ENCODE measurements around the gene KCMF1. TPM values are rescaled to one million over a fixed set of nuclear protein-coding genes. Genes with fewer than 3 reads are reported as not detected.

KCMF1 gene
- polyA plus RNA-seq (2013, experiment 1 of 2), result 41.2 TPM
- 37.1 TPM for polyA plus RNA-seq (2013, experiment 2 of 2)

DNA sequence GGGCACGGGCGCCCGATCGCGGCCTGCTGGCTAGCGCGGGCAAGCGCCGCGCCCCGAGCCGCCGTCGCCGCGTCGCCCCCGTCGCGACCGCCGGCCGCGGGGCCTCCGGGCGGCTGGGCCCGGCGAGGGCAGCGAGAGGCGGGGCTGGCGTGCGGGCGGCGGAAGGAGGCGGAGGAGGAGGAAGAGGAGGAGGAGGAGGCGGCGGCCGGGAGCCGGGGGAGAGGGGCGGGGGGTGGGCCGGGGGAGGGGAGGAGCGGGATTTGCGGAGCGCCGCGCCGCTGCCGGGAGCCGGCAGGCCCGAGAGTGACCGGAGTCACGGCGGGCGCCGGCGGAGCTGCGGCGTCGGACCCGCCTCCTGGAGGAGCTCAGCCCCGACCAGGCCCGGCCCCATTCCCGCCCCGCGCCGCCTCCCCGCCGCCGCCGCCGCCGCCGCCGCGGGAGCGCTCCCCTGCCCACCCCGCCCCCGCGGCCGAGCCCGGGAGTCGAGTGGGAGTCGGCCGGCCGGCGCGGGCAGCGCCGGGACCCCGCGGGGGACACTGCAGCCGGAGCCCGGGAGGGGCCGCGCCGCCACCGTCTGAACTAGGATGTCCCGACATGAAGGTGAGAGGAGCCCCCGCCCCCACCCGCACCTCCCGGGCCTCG is at the start of gene KCMF1:
Gene KCMF1, plus strand, starts transcription at position 294 of the 642 bp plus-strand sequence. Its CDS starts 291 bp downstream, at position 585.
- peak; percentile 65 for DNase-seq (ENCODE audit: low spot score)
- Histone ChIP-seq H3K4me2 (ENCODE audit: insufficient read depth, low read length, poor library complexity, severe bottlenecking) (peak within 1 kb of the TSS; percentile 72), H3K79me1 (ENCODE audit: low read depth, low read length) (no peaks in the 10 kb centered on the region), H3K9me3 (replicated peaks in 1 of 2; ENCODE audit: control insufficient read depth in 2 of 2, insufficient read depth in 1 of 2, low read depth in 1 of 2, low read length in 2 of 2) (no peaks in the 10 kb centered on the region), H3K4me1 (ENCODE audit: control insufficient read depth in 2 of 2, insufficient read depth in 1 of 2, low read depth in 1 of 2, low read length in 2 of 2) (peaks cover 2 to 5% of the 10 kb centered on the region in 2 donors), H4K8ac (ENCODE audit: low read depth, low read length) (no peak within 1 kb of the TSS), H2BK12ac (ENCODE audit: low read length) (no peak within 1 kb of the TSS), H3K27ac (replicated peaks; ENCODE audit: low read length) (peak within 1 kb of the TSS; percentile 95), H3K14ac (ENCODE audit: low read length) (peak within 1 kb of the TSS; percentile 91), H2BK15ac (ENCODE audit: low read length) (peak within 1 kb of the TSS; percentile 98), H2AFZ (ENCODE audit: low read length) (peak within 1 kb of the TSS; percentile 93), H2AK5ac (ENCODE audit: low read depth, low read length) (peak within 1 kb of the TSS; percentile 98), H3K18ac (ENCODE audit: low read length) (peak within 1 kb of the TSS; percentile 98), H3K27me3 (ENCODE audit: control insufficient read depth in 3 of 3, insufficient read depth in 3 of 3, low read depth in 1 of 3, low read length in 3 of 3) (no peaks in the 10 kb centered on the region), H3K4me3 (ENCODE audit: low read length in 2 of 2) (peak within 1 kb of the TSS; percentile 75 to 98), H2BK5ac (ENCODE audit: low read length) (peak within 1 kb of the TSS; percentile 98), H2BK120ac (ENCODE audit: low read depth, low read length) (peak within 1 kb of the TSS; percentile 94), H3K23ac (ENCODE audit: low read depth, low read length, poor library complexity) (peak within 1 kb of the TSS; percentile 80), H3K36me3 (replicated peaks in 1 of 2; ENCODE audit: control insufficient read depth in 2 of 2, insufficient read depth in 2 of 2, low read length in 2 of 2) (peaks cover 5 to 24% of the 10 kb centered on the region in 2 donors), H3K9ac (ENCODE audit: low read depth, low read length, poor library complexity) (peak within 1 kb of the TSS; percentile 95), H3K4ac (ENCODE audit: low read length) (peak within 1 kb of the TSS; percentile 67), H4K91ac (ENCODE audit: low read depth, low read length, poor library complexity) (peak within 1 kb of the TSS; percentile 79)
- WGBS, 2 donors (ENCODE audit: extremely low coverage in 2 of 2, insufficient read length in 2 of 2, insufficient replicate concordance in 1 of 2), result no CpG with 5 or more reads among the region's 102 CpGs

DNA sequence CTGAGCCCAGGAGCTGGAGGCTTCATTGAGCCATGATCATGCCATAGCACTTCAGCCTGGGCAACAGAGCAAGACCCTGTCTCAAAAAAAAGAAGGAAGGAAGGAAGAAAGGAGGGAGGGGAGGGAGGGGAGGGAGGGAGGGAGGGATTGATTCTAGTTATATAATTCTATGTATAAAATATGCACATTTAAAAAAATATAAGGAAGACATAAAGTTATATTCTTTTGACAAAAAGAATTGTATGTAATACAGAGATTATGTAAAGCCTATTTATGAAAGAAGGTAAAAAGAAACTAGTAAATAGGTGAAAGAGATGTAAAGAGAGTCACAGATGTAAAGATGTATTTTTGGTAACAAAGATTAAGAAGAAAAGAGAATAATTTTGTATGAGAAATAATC is 48.0 kb upstream of the KCMF1 start:
- no peak overlapping the region for H3K14ac ChIP-seq (ENCODE audit: low read length)
- H3K4me2 ChIP-seq (ENCODE audit: insufficient read depth, low read length, poor library complexity, severe bottlenecking), result no peak overlapping the region
- no peak overlapping the region for H3K4me3 ChIP-seq (ENCODE audit: low read length in 2 of 2)
- H2AK5ac ChIP-seq (ENCODE audit: low read depth, low read length), result no peak overlapping the region
- H4K91ac ChIP-seq (ENCODE audit: low read depth, low read length, poor library complexity), result no peak overlapping the region
- DNase-seq (ENCODE audit: low spot score), result no peak
- no peak overlapping the region for H2BK15ac ChIP-seq (ENCODE audit: low read length)
- no peaks in the 10 kb centered on the region for H3K9me3 ChIP-seq (replicated peaks in 1 of 2; ENCODE audit: control insufficient read depth in 2 of 2, insufficient read depth in 1 of 2, low read depth in 1 of 2, low read length in 2 of 2)
- no peak overlapping the region for H3K9ac ChIP-seq (ENCODE audit: low read depth, low read length, poor library complexity)
- H3K27me3 ChIP-seq (ENCODE audit: control insufficient read depth in 3 of 3, insufficient read depth in 3 of 3, low read depth in 1 of 3, low read length in 3 of 3), result no peaks in the 10 kb centered on the region
- H3K4ac ChIP-seq (ENCODE audit: low read length), result no peak overlapping the region
- H3K79me1 ChIP-seq (ENCODE audit: low read depth, low read length), result no peaks in the 10 kb centered on the region
- no peak overlapping the region for H3K23ac ChIP-seq (ENCODE audit: low read depth, low read length, poor library complexity)
- peaks cover 7 to 11% of the 10 kb centered on the region in 2 donors for H3K4me1 ChIP-seq (ENCODE audit: control insufficient read depth in 2 of 2, insufficient read depth in 1 of 2, low read depth in 1 of 2, low read length in 2 of 2)
- no peak overlapping the region for H2BK120ac ChIP-seq (ENCODE audit: low read depth, low read length)
- no peaks in the 10 kb centered on the region for H3K36me3 ChIP-seq (replicated peaks in 1 of 2; ENCODE audit: control insufficient read depth in 2 of 2, insufficient read depth in 2 of 2, low read length in 2 of 2)
- H3K18ac ChIP-seq (ENCODE audit: low read length), result no peak overlapping the region
- no peak overlapping the region for H3K27ac ChIP-seq (replicated peaks; ENCODE audit: low read length)
- no peak overlapping the region for H2BK5ac ChIP-seq (ENCODE audit: low read length)
- H4K8ac ChIP-seq (ENCODE audit: low read depth, low read length), result no peak overlapping the region
- H2BK12ac ChIP-seq (ENCODE audit: low read length), result no peak overlapping the region
- no peak overlapping the region for H2AFZ ChIP-seq (ENCODE audit: low read length)

DNA sequence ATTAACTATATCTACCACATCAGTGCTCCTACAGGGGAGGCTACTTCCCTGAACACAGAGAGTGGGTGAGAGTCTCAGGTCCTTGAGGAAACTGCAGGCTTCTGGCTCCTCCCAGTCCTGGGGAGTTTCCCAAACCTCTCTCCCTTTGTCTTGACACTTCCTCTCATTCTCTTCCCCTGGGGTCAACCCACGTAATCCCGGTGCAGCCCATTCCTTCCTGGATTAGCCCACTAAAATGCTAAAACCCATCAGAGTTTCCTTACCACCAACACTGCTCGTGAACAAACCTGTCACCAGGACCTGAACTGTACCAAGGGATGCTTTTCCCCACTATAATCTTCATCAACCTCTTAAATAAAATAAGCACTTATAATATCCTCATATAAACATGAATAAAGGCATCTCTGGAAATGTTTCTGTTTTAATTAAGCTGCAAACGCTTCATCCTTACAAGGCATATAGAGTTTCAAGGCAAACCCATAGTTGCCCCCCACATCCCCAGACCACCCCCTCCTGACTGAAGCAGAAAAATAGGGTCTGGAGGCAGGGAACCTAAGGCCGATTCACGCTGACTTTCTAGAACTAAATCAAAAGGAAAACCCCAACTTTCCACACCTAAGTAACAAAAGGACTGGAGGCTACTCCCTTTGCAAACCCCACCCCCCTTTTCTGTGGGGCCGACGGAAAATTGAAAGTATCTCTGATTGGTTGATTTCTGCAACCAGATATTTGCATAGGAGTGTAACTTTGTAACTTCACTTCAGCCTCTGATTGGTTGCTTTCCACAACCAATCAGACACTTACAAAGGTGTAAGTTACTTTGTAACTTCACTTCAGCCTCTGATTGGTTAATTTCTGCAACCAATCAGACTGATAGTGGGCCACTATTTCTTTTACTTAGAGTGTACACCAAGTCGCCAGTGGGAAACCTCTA is 46.5 kb upstream of the KCMF1 start:
- H3K18ac ChIP-seq (ENCODE audit: low read length), result no peak overlapping the region
- H3K23ac ChIP-seq (ENCODE audit: low read depth, low read length, poor library complexity), result no peak overlapping the region
- H3K4ac ChIP-seq (ENCODE audit: low read length), result no peak overlapping the region
- H4K91ac ChIP-seq (ENCODE audit: low read depth, low read length, poor library complexity), result no peak overlapping the region
- no peak overlapping the region for H2BK5ac ChIP-seq (ENCODE audit: low read length)
- peaks cover 7 to 10% of the 10 kb centered on the region in 2 donors for H3K4me1 ChIP-seq (ENCODE audit: control insufficient read depth in 2 of 2, insufficient read depth in 1 of 2, low read depth in 1 of 2, low read length in 2 of 2)
- H3K9me3 ChIP-seq (replicated peaks in 1 of 2; ENCODE audit: control insufficient read depth in 2 of 2, insufficient read depth in 1 of 2, low read depth in 1 of 2, low read length in 2 of 2), result no peaks in the 10 kb centered on the region
- H3K27ac ChIP-seq (replicated peaks; ENCODE audit: low read length), result no peak overlapping the region
- H2BK12ac ChIP-seq (ENCODE audit: low read length), result no peak overlapping the region
- no peak overlapping the region for H3K4me3 ChIP-seq (ENCODE audit: low read length in 2 of 2)
- H3K4me2 ChIP-seq (ENCODE audit: insufficient read depth, low read length, poor library complexity, severe bottlenecking), result no peak overlapping the region
- no peak overlapping the region for H2AK5ac ChIP-seq (ENCODE audit: low read depth, low read length)
- no peaks in the 10 kb centered on the region for H3K36me3 ChIP-seq (replicated peaks in 1 of 2; ENCODE audit: control insufficient read depth in 2 of 2, insufficient read depth in 2 of 2, low read length in 2 of 2)
- no peaks in the 10 kb centered on the region for H3K79me1 ChIP-seq (ENCODE audit: low read depth, low read length)
- no peaks in the 10 kb centered on the region for H3K27me3 ChIP-seq (ENCODE audit: control insufficient read depth in 3 of 3, insufficient read depth in 3 of 3, low read depth in 1 of 3, low read length in 3 of 3)
- WGBS, 2 donors (ENCODE audit: extremely low coverage in 2 of 2, insufficient read length in 2 of 2, insufficient replicate concordance in 1 of 2), result no CpG with 5 or more reads among the region's 9 CpGs
- H3K9ac ChIP-seq (ENCODE audit: low read depth, low read length, poor library complexity), result no peak overlapping the region
- no peak for DNase-seq (ENCODE audit: low spot score)
- no peak overlapping the region for H3K14ac ChIP-seq (ENCODE audit: low read length)
- H4K8ac ChIP-seq (ENCODE audit: low read depth, low read length), result no peak overlapping the region
- H2BK15ac ChIP-seq (ENCODE audit: low read length), result no peak overlapping the region
- H2BK120ac ChIP-seq (ENCODE audit: low read depth, low read length), result no peak overlapping the region
- H2AFZ ChIP-seq (ENCODE audit: low read length), result peak overlapping the region; percentile 96

DNA sequence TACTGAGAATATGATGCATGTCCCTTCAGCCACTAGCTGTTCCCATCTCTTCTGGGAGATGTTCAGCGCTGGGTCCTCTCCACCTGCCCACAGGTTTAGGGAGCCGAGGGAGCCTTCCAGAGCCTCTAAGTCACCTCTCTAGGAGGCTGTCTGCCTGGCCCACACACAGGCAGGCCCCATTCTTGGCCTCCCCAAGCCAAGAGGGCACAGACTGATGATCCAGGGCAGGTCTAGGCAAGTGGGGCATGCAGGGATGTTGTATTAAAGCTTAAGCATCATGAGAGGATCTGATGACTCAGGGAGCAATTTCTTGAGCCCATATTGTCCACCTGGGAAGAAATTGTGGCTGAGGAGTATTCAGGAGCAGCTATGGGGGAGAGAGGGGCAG is 45.6 kb upstream of the KCMF1 start:
- no peak overlapping the region for H3K27ac ChIP-seq (replicated peaks; ENCODE audit: low read length)
- H4K8ac ChIP-seq (ENCODE audit: low read depth, low read length), result no peak overlapping the region
- no peaks in the 10 kb centered on the region for H3K27me3 ChIP-seq (ENCODE audit: control insufficient read depth in 3 of 3, insufficient read depth in 3 of 3, low read depth in 1 of 3, low read length in 3 of 3)
- H3K4me1 ChIP-seq (ENCODE audit: control insufficient read depth in 2 of 2, insufficient read depth in 1 of 2, low read depth in 1 of 2, low read length in 2 of 2), result peaks cover 1 to 6% of the 10 kb centered on the region in 2 donors
- H2BK5ac ChIP-seq (ENCODE audit: low read length), result no peak overlapping the region
- no peaks in the 10 kb centered on the region for H3K36me3 ChIP-seq (replicated peaks in 1 of 2; ENCODE audit: control insufficient read depth in 2 of 2, insufficient read depth in 2 of 2, low read length in 2 of 2)
- no peak overlapping the region for H3K4me2 ChIP-seq (ENCODE audit: insufficient read depth, low read length, poor library complexity, severe bottlenecking)
- peak overlapping the region; percentile 82 for H3K18ac ChIP-seq (ENCODE audit: low read length)
- H3K23ac ChIP-seq (ENCODE audit: low read depth, low read length, poor library complexity), result no peak overlapping the region
- H3K4ac ChIP-seq (ENCODE audit: low read length), result no peak overlapping the region
- H2BK120ac ChIP-seq (ENCODE audit: low read depth, low read length), result no peak overlapping the region
- peak overlapping the region; percentile 66 for H3K14ac ChIP-seq (ENCODE audit: low read length)
- no peak for DNase-seq (ENCODE audit: low spot score)
- H4K91ac ChIP-seq (ENCODE audit: low read depth, low read length, poor library complexity), result no peak overlapping the region
- no peaks in the 10 kb centered on the region for H3K9me3 ChIP-seq (replicated peaks in 1 of 2; ENCODE audit: control insufficient read depth in 2 of 2, insufficient read depth in 1 of 2, low read depth in 1 of 2, low read length in 2 of 2)
- no peaks in the 10 kb centered on the region for H3K79me1 ChIP-seq (ENCODE audit: low read depth, low read length)
- no peak overlapping the region for H3K9ac ChIP-seq (ENCODE audit: low read depth, low read length, poor library complexity)
- H3K4me3 ChIP-seq (ENCODE audit: low read length in 2 of 2), result no peak overlapping the region
- peak overlapping the region; percentile 3 for H2BK12ac ChIP-seq (ENCODE audit: low read length)
- H2AFZ ChIP-seq (ENCODE audit: low read length), result peak overlapping the region; percentile 96
- no peak overlapping the region for H2AK5ac ChIP-seq (ENCODE audit: low read depth, low read length)
- no peak overlapping the region for H2BK15ac ChIP-seq (ENCODE audit: low read length)
- no CpG with 5 or more reads among the region's 2 CpGs for WGBS, 2 donors (ENCODE audit: extremely low coverage in 2 of 2, insufficient read length in 2 of 2, insufficient replicate concordance in 1 of 2)

Measured in neuronal stem cell (in vitro differentiated cells).